CD4-positive, alpha-beta memory T cell (primary cell): ENCODE data around the gene ERVH48-1. TPM values are rescaled to one million over a fixed set of nuclear protein-coding genes. Genes with fewer than 3 reads are reported as not detected.

ENCODE experiments used
- CTCF ChIA-PET: fragments of 350-600 bp; sonication (Branson Sonifier 250); formaldehyde crosslinking; loops from one replicate; lab custom pipeline; 2021; ENCODE audit warnings: inconsistent platforms; ENCODE audit not compliant: partially characterized antibody; lab: Charles Lee
- POLR2A ChIA-PET: fragments of 350-600 bp; sonication (Branson Sonifier 250); formaldehyde crosslinking; loops from one replicate; lab custom pipeline; 2021; ENCODE audit not compliant: partially characterized antibody; lab: Charles Lee
- DNase-seq, 5 donors: peaks; one replicate each; pipeline versions ENCODE4 v3.0.0 to v3.0.0-alpha.2; 2020 to 2022; ENCODE audit warnings: mixed read lengths in 1 of 5
- H3K27ac ChIP-seq: one replicate; pipeline ENCODE4 v1.7.0; 2013; ENCODE audit warnings: low read depth, low read length
- H3K27me3 ChIP-seq: 2 replicates; pipeline ENCODE4 v1.7.0; 2013; ENCODE audit warnings: mild to moderate bottlenecking, low read length, moderate library complexity; ENCODE audit not compliant: insufficient read depth
- H3K36me3 ChIP-seq: 2 replicates; pipeline ENCODE4 v1.7.0; 2013; ENCODE audit warnings: mild to moderate bottlenecking, low read length, moderate library complexity; ENCODE audit not compliant: insufficient read depth
- H3K4me1 ChIP-seq: 2 replicates; pipeline ENCODE4 v1.7.0; 2013; ENCODE audit warnings: mild to moderate bottlenecking, low read length, moderate library complexity; ENCODE audit not compliant: insufficient read depth
- H3K4me3 ChIP-seq, 2 donors: one replicate each; pipeline ENCODE4 v1.7.0; 2013; ENCODE audit warnings: low read length in 2 of 2, mild to moderate bottlenecking in 1 of 2
- H3K9me3 ChIP-seq, 2 donors: one replicate each; pipeline ENCODE4 v1.7.0; 2013; ENCODE audit warnings: low read length in 2 of 2, control low read depth in 1 of 2; ENCODE audit not compliant: control insufficient read depth in 1 of 2
- H3K27ac Mint-ChIP-seq, 7 donors: one replicate each; pipeline ENCODE4 v1.8.0; 2020 to 2021; ENCODE audit warnings: mixed read lengths in 7 of 7, mild to moderate bottlenecking in 6 of 7, inconsistent platforms in 3 of 7, moderate library complexity in 3 of 7
- H3K27me3 Mint-ChIP-seq, 2 donors: one replicate each; pipeline ENCODE4 v1.8.0; 2020 to 2021; ENCODE audit warnings: mixed read lengths in 2 of 2
- H3K36me3 Mint-ChIP-seq, 2 donors: one replicate each; pipeline ENCODE4 v1.8.0; 2020 to 2021; ENCODE audit warnings: mixed read lengths in 2 of 2, inconsistent platforms in 1 of 2, mild to moderate bottlenecking in 1 of 2
- H3K4me1 Mint-ChIP-seq, 4 donors: one replicate each; pipeline ENCODE4 v1.8.0; 2020 to 2021; ENCODE audit warnings: mixed read lengths in 4 of 4, mild to moderate bottlenecking in 1 of 4
- H3K4me3 Mint-ChIP-seq, 8 donors: one replicate each; pipeline ENCODE4 v1.8.0; 2020 to 2021; ENCODE audit warnings: mixed read lengths in 8 of 8, mild to moderate bottlenecking in 7 of 8, moderate library complexity in 6 of 8, inconsistent platforms in 3 of 8
- H3K9me3 Mint-ChIP-seq, 8 donors: one replicate each; pipeline ENCODE4 v1.8.0; 2020 to 2021; ENCODE audit warnings: mixed read lengths in 8 of 8, mild to moderate bottlenecking in 5 of 8, inconsistent platforms in 3 of 8, moderate library complexity in 1 of 8
- intact Hi-C: fragments of 100-400 bp; cut with micrococcal nuclease; formaldehyde crosslinking; loops from one replicate; pipeline ENCODE4 v1.15.1; 2023
- polyA plus RNA-seq, 2 donors: library from polyadenylated mRNA; unstranded; fragments of 300-500 nt; fragmentation: Illumina TruSeq; gene quantifications; one replicate each; pipeline ENCODE4 v1.2.3, GENCODE V29; 2021
- total RNA-seq, 2 experiments: library from RNA; stranded (reverse); gene quantifications; one replicate each; pipeline ENCODE4 v1.2.3, GENCODE V29; 2021

ERVH48-1 gene
- total and polyA plus RNA-seq, 4 experiments from 2014 or later: not detected

DNA sequence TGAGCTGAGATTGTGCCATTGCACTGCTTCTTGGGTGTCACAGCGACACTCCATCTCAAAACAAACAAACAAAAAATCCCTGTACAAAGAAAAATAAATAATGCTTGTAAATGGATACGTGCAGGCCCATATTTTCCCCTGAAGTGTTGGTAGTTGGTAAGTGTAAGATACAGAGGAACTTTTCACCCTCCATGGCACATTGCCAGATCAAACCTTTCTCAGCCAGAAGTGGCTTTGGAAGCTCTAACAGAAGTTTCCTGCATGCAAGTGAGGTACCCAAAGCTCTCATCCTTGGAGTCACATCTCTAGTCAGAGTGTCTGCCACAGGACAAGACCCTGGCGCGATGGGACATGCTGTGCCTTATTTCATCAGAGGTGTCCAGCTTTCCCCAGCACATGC is 25.0 kb downstream of the ERVH48-1 start:
- no peak for DNase-seq
- Histone ChIP-seq H3K27me3 (no peaks in the 10 kb centered on the region), H3K36me3 (peaks cover 47% of the 10 kb centered on the region), H3K4me1 (no peaks in the 10 kb centered on the region), H3K27ac (no peak overlapping the region), H3K9me3 (no peaks in the 10 kb centered on the region), H3K4me3 (no peak overlapping the region)
- H3K36me3 Mint-ChIP-seq: peaks cover 30 to 56% of the 10 kb centered on the region in 2 donors
- no peaks in the 10 kb centered on the region for H3K9me3 Mint-ChIP-seq
- CTCF ChIA-PET: no interaction called here
- peak overlapping the region in 1 of 7 donors; percentile 19 for H3K27ac Mint-ChIP-seq
- POLR2A ChIA-PET: no interaction called here
- H3K4me1 Mint-ChIP-seq: peaks cover 3 to 24% (median 10%) of the 10 kb centered on the region in 4 donors
- H3K4me3 Mint-ChIP-seq: no peak overlapping the region
- intact Hi-C loops: no loop called here
- H3K27me3 Mint-ChIP-seq: no peaks in the 10 kb centered on the region

DNA sequence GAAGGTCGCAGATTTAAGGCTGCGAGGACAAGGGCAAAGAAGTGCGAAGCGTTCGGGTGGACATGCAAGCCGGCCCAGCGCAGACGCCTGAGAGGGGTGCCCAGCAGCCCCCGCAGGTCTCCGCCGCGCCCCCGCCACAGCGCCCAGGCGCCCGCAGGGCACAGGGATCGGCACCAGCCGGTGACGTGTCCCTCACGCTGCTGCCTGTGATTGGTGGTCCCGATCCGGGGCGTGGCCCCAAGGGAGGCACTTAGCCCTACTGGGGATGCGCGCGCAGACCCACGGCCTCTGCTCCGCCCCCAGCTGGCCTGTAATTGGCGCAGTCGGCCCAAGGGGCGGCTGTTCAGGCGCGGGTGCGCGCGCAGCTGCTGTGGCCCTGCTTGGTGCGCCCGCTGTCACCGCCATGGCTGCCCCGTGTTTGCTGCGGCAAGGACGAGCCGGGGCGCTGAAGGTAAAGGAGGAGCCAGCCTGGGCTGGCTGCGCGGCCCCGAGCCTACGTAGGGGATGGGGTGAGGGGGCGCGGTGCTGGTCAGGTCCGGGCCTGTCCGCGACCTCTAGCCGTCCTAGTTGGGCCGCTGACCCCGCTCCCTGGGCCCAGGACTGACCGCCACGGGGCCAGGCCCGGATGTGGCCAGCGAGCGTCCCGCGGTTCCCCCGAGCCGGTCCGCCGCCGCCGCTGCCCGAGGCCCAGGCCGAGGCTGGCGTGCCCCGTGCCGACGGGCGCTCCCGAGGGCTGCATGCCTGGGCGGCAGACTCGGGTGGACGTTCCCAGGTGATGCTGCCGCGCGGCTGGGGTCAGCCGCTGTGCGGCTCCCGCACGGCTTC is 32.3 kb downstream of the ERVH48-1 start, which contains the start of gene NDUFV3:
NDUFV3 (plus strand) TSS at position 379 of the 825 bp plus-strand sequence; CDS start at position 404, 25 bp downstream.
- Histone ChIP-seq H3K36me3 (peaks cover 9% of the 10 kb centered on the region), H3K27me3 (no peaks in the 10 kb centered on the region), H3K9me3 (no peaks in the 10 kb centered on the region), H3K4me1 (peaks cover 15% of the 10 kb centered on the region), H3K27ac (peak within 1 kb of the TSS; percentile 95), H3K4me3 (peak within 1 kb of the TSS; percentile 69 to 79)
- ChIA-PET POLR2A (interaction anchor here (0.7 to 2.5 kb wide), 13 partner anchors 10 to 1446 kb away, joined by 3 to 54 read pairs (median 4); partner anchors contain the start of genes CFAP410, HSF2BP, PKNOX1 and RRP1B), CTCF (interaction anchor here (1.0 to 1.3 kb wide), 2 partner anchors 8 to 16 kb away, joined by 3 read pairs; no protein-coding TSS in a partner anchor)
- Mint-ChIP-seq H3K4me3 (peak within 1 kb of the TSS; percentile 87 to 94 (median 91)), H3K27ac (peak within 1 kb of the TSS; percentile 90 to 99 (median 97)), H3K36me3 (peaks cover 8 to 19% of the 10 kb centered on the region in 2 donors), H3K4me1 (peaks cover 9 to 26% (median 13%) of the 10 kb centered on the region in 4 donors), H3K9me3 (no peaks in the 10 kb centered on the region), H3K27me3 (no peaks in the 10 kb centered on the region)
- peak; percentile 97 to 100 (median 98) for DNase-seq
- intact Hi-C loops: loop anchor here (1.0 to 10.0 kb wide), 3 partner anchors 14 to 398 kb away; partner anchors contain the start of genes PKNOX1, RSPH1 and WDR4

DNA sequence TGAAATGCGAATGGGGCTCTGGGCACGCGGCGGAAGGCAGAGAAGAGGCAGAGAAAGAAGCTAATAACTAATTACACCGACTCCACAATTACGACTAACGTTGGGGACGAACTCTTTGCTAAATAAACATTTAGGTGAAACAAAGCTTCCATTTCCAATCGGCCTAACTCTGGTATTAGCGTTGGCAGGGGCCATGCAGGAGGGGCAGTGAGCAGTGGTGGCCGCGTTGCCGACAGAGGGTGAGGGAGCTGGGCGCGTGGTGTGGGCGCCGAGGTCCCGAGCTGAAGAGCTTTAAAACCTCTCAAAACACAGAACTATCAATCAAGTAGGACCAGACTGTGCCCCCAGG is 32.9 kb downstream of the ERVH48-1 start:
- Histone ChIP-seq H3K36me3 (peaks cover 6% of the 10 kb centered on the region), H3K9me3 (no peaks in the 10 kb centered on the region), H3K27ac (peak overlapping the region; percentile 95), H3K4me1 (peaks cover 15% of the 10 kb centered on the region), H3K27me3 (no peaks in the 10 kb centered on the region), H3K4me3 (peak overlapping the region in 1 of 2 donors; percentile 69)
- Mint-ChIP-seq H3K27me3 (no peaks in the 10 kb centered on the region), H3K4me1 (peaks cover 9 to 20% (median 12%) of the 10 kb centered on the region in 4 donors), H3K9me3 (no peaks in the 10 kb centered on the region), H3K4me3 (peak overlapping the region; percentile 87 to 94 (median 91)), H3K27ac (peak overlapping the region; percentile 90 to 99 (median 97)), H3K36me3 (peaks cover 5 to 13% of the 10 kb centered on the region in 2 donors)
- CTCF ChIA-PET: interaction anchor here (1.0 to 1.3 kb wide), 2 partner anchors 8 to 15 kb away, joined by 3 read pairs; no protein-coding TSS in a partner anchor
- DNase-seq: no peak
- POLR2A ChIA-PET: interaction anchor here (0.7 to 2.5 kb wide), 11 partner anchors 11 to 1446 kb away, joined by 3 to 54 read pairs (median 4); partner anchors contain the start of genes CFAP410, HSF2BP, PKNOX1 and RRP1B
- intact Hi-C loops: loop anchor here (10.0 kb wide), 1 partner anchor 398 kb away; the partner anchor contains the start of gene RSPH1

DNA sequence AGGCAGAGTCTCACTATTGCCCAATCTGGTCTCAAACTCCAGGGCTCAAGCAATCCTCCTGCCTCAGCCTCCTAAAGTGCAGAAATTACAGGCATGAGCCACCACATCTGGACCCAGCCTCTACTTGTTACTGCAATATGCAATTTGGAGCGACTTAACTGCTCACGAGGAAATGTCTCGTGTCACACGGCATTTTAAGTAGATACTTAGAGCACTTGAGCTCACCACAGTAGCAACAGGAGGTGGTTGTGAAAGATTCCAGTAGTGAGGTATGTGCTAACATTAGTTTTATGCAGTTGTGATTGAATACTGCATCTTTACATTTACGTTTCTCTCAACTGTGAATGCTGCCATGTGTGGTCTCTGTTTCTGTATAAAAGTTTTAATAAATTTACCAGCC is 38.1 kb downstream of the ERVH48-1 start:
- Mint-ChIP-seq H3K4me3 (no peak overlapping the region), H3K4me1 (peaks cover 1 to 2% (median 2%) of the 10 kb centered on the region in 4 donors), H3K9me3 (no peaks in the 10 kb centered on the region), H3K27me3 (no peaks in the 10 kb centered on the region), H3K27ac (no peak overlapping the region), H3K36me3 (no peaks in the 10 kb centered on the region)
- no peak for DNase-seq
- ChIA-PET CTCF (no interaction called here), POLR2A (interaction anchor here (1.2 kb wide), 1 partner anchor 8 kb away, joined by 3 read pairs; no protein-coding TSS in a partner anchor)
- Histone ChIP-seq H3K4me3 (no peak overlapping the region), H3K4me1 (peaks cover 2% of the 10 kb centered on the region), H3K27ac (no peak overlapping the region), H3K9me3 (no peaks in the 10 kb centered on the region), H3K27me3 (no peaks in the 10 kb centered on the region), H3K36me3 (no peaks in the 10 kb centered on the region)
- intact Hi-C loops: no loop called here

DNA sequence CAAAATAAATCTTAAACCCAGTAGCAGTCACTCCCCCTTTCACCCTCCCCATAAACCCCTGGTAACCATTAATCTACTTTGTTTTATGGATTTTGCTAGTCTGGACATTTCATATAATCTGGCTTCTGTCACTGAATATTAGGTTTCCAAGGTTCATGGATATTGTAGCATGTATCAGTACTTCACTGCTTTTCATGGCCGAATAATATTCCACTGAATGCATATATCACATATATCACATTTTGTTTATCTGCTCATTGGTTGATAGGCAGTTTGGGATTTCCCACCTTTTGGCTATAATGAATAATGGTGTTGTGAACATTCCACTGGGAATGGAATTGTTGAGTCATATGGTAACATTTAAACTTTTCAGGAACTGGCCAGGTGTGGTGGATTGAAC is 41.5 kb downstream of the ERVH48-1 start:
- Histone ChIP-seq H3K4me3 (no peak overlapping the region), H3K36me3 (no peaks in the 10 kb centered on the region), H3K27ac (no peak overlapping the region), H3K9me3 (no peaks in the 10 kb centered on the region), H3K27me3 (no peaks in the 10 kb centered on the region), H3K4me1 (peaks cover 9% of the 10 kb centered on the region)
- CTCF ChIA-PET: no interaction called here
- DNase-seq: no peak
- H3K9me3 Mint-ChIP-seq: no peaks in the 10 kb centered on the region
- POLR2A ChIA-PET: no interaction called here
- peaks cover 3 to 7% of the 10 kb centered on the region in 2 donors for H3K36me3 Mint-ChIP-seq
- peaks cover 0 to 3% of the 10 kb centered on the region in 2 donors for H3K27me3 Mint-ChIP-seq
- H3K27ac Mint-ChIP-seq: no peak overlapping the region
- H3K4me1 Mint-ChIP-seq: peaks cover 13 to 24% (median 15%) of the 10 kb centered on the region in 4 donors
- intact Hi-C loops: no loop called here
- no peak overlapping the region for H3K4me3 Mint-ChIP-seq

DNA sequence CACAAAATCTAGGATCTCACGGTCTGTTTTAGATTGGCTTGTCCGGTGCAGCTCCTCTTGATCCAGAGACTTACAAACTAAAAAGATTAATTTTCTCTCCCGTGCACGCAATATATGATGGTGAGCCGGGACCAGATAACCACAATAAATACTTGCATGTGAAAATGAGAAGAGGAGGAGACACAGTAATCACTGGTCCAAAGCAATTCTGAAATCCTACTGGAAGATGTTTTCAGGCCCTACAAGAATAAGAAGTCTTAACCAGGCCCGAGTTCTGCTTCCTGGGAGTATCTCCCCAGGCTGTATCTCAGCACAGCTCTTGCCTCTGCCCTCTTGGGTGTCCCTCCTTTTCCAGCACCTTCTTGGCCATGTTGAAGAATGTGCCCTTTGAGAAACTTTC is 45.1 kb downstream of the ERVH48-1 start:
- no peaks in the 10 kb centered on the region for H3K36me3 ChIP-seq
- intact Hi-C loops: no loop called here
- H3K9me3 ChIP-seq: no peaks in the 10 kb centered on the region
- H3K27me3 ChIP-seq: no peaks in the 10 kb centered on the region
- Mint-ChIP-seq H3K27ac (peak overlapping the region; percentile 98 to 100 (median 99)), H3K27me3 (peaks cover 0 to 3% of the 10 kb centered on the region in 2 donors), H3K9me3 (no peaks in the 10 kb centered on the region), H3K4me1 (peaks cover 19 to 41% (median 24%) of the 10 kb centered on the region in 4 donors), H3K36me3 (peaks cover 7 to 24% of the 10 kb centered on the region in 2 donors), H3K4me3 (peak overlapping the region; percentile 96 to 98 (median 97))
- no peak for DNase-seq
- H3K4me3 ChIP-seq: peak overlapping the region in 1 of 2 donors; percentile 98
- H3K4me1 ChIP-seq: peaks cover 23% of the 10 kb centered on the region
- H3K27ac ChIP-seq: peak overlapping the region; percentile 92
- CTCF ChIA-PET: no interaction called here
- POLR2A ChIA-PET: interaction anchor here (1.0 to 4.4 kb wide), 2 partner anchors 10 to 13 kb away, joined by 3 to 54 read pairs; partner anchors contain the start of gene NDUFV3
